ENCODE measurements around the gene STIM2.

GRCh38 chr4:26935397-26935796 lies 74.8 kb downstream of the STIM2 start:
- no peak for TF ChIP-seq EZH2 (IDR thresholded peaks at IDR 0.05; ENCODE audit: insufficient read depth, low read length)
- no peak for TF ChIP-seq CTCF (IDR thresholded peaks at IDR 0.05; ENCODE audit: insufficient read depth, low read depth, low read length)

Data from astrocyte (in vitro differentiated cells and primary cell).